H1 (cell line): ENCODE results near the gene PPP1R27. TPM values are rescaled to one million over a fixed set of nuclear protein-coding genes. Genes with fewer than 3 reads are reported as not detected.

ENCODE experiments used
- CTCF ChIA-PET: fragments of 300-600 bp; sonication (Branson Sonifier 250); formaldehyde crosslinking; loops from one replicate; lab custom pipeline; 2021; ENCODE audit not compliant: partially characterized antibody; lab: Charles Lee
- POLR2A ChIA-PET: fragments of 300-600 bp; sonication (Branson Sonifier 250); formaldehyde crosslinking; loops from one replicate; lab custom pipeline; 2021; ENCODE audit warnings: inconsistent platforms; ENCODE audit not compliant: partially characterized antibody; lab: Charles Lee
- DNase-seq, 2 experiments: peaks; one replicate each; pipeline versions ENCODE4 v3.0.0 to v3.0.0-alpha.2; 2010 to 2022; ENCODE audit warnings: low spot score in 2 of 2, low read depth in 1 of 2, mixed read lengths in 1 of 2
- FAIRE-seq: peaks from 2 replicates; lab custom pipeline; 2011; peaks lifted over from hg19 to GRCh38; lab: Jason Lieb, UNC
- H2AFZ ChIP-seq: 2 replicates; pipeline ENCODE4 v1.8.1; 2012; ENCODE audit warnings: low read length, inconsistent platforms
- H2AK5ac ChIP-seq: 2 replicates; pipeline ENCODE4 v1.6.1; 2013; ENCODE audit warnings: low read depth, low read length
- H2BK120ac ChIP-seq: replicated peaks from 2 replicates; pipeline ENCODE3; 2013; ENCODE audit warnings: low read depth, low read length, inconsistent platforms
- H2BK12ac ChIP-seq: 2 replicates; pipeline ENCODE4 v1.6.1; 2013; ENCODE audit warnings: low read depth, low read length
- H2BK15ac ChIP-seq: 2 replicates; pipeline ENCODE4 v1.6.1; 2013; ENCODE audit warnings: low read length
- H2BK20ac ChIP-seq: 2 replicates; pipeline ENCODE4 v1.6.1; 2013; ENCODE audit warnings: low read length
- H2BK5ac ChIP-seq: 2 replicates; pipeline ENCODE4 v1.6.1; 2013; ENCODE audit warnings: low read depth, low read length
- H3K14ac ChIP-seq: 2 replicates; pipeline ENCODE4 v1.6.1; 2013; ENCODE audit warnings: inconsistent platforms; ENCODE audit not compliant: insufficient read length
- H3K18ac ChIP-seq: 2 replicates; pipeline ENCODE4 v1.6.1; 2013; ENCODE audit warnings: low read length; ENCODE audit errors: extremely low read depth
- H3K23ac ChIP-seq: 2 replicates; pipeline ENCODE4 v1.6.1; 2013; ENCODE audit warnings: inconsistent platforms; ENCODE audit not compliant: insufficient read length
- H3K23me2 ChIP-seq: 2 replicates; pipeline ENCODE4 v1.6.1; 2013; ENCODE audit warnings: low read depth, low read length
- H3K27ac ChIP-seq: 2 replicates; pipeline ENCODE4 v1.6.1; 2011; ENCODE audit warnings: low read depth, low read length, inconsistent platforms
- H3K27me3 ChIP-seq, 4 experiments: replicated peaks in 1 of 4; 1 replicate in 1 of 4; 2 replicates in 3 of 4; pipeline versions ENCODE4 v1.6.1 to v1.8.1; 2011 to 2013; ENCODE audit warnings: low read length in 3 of 4, mild to moderate bottlenecking in 3 of 4, inconsistent platforms in 2 of 4, mixed read lengths in 2 of 4, moderate library complexity in 1 of 4; ENCODE audit not compliant: control insufficient read depth in 3 of 4, insufficient read depth in 3 of 4; ENCODE audit errors: extremely low read depth in 1 of 4
- H3K36me3 ChIP-seq, 4 experiments: 2 replicates each; pipeline versions ENCODE4 v1.6.1 to v1.8.1; 2011 to 2013; ENCODE audit warnings: mild to moderate bottlenecking in 4 of 4, low read length in 3 of 4, moderate library complexity in 2 of 4, control low read depth in 1 of 4, inconsistent platforms in 1 of 4; ENCODE audit not compliant: insufficient read depth in 4 of 4, control insufficient read depth in 2 of 4
- H3K4ac ChIP-seq: replicated peaks from 2 replicates; pipeline ENCODE3; 2013; ENCODE audit warnings: low read length, low read depth, mixed read lengths, inconsistent platforms; ENCODE audit not compliant: insufficient read length
- H3K4me1 ChIP-seq, 4 experiments: replicated peaks in 1 of 4; 1 replicate in 1 of 4; 2 replicates in 3 of 4; pipeline versions ENCODE4 v1.6.1 to v1.8.1; 2011 to 2013; ENCODE audit warnings: low read length in 3 of 4, inconsistent platforms in 2 of 4, mixed read lengths in 1 of 4; ENCODE audit not compliant: insufficient read depth in 4 of 4, control insufficient read depth in 3 of 4
- H3K4me2 ChIP-seq, 2 experiments: 2 replicates each; pipeline versions ENCODE4 v1.6.1 to v1.8.1; 2011 to 2013; ENCODE audit warnings: low read depth in 2 of 2, low read length in 2 of 2, control low read depth in 1 of 2, inconsistent platforms in 1 of 2, mild to moderate bottlenecking in 1 of 2; ENCODE audit not compliant: insufficient read depth in 1 of 2
- H3K4me3 ChIP-seq, 4 experiments: fragments of 200-600, 300-600 bp in 1 of 4; sonication (generic), shearing (Covaris generic), sonication (Bioruptor Twin) in 1 of 4; 2 replicates each; pipeline versions ENCODE4 v1.5.1 to v1.8.1; 2011 to 2016; ENCODE audit warnings: low read length in 4 of 4, low read depth in 3 of 4, control low read depth in 2 of 4, inconsistent platforms in 2 of 4, mild to moderate bottlenecking in 2 of 4, mixed read lengths in 1 of 4, moderate library complexity in 1 of 4; ENCODE audit not compliant: insufficient read depth in 2 of 4; ENCODE audit errors: extremely low read depth in 1 of 4
- H3K56ac ChIP-seq: replicated peaks from 2 replicates; pipeline ENCODE3; 2013; ENCODE audit warnings: low read depth, mild to moderate bottlenecking, mixed read lengths, low read length, inconsistent platforms; ENCODE audit not compliant: insufficient read length
- H3K79me1 ChIP-seq: 2 replicates; pipeline ENCODE4 v1.6.1; 2013; ENCODE audit warnings: low read depth, low read length, control low read depth
- H3K79me2 ChIP-seq, 2 experiments: 2 replicates each; pipeline versions ENCODE4 v1.6.1 to v1.8.1; 2012 to 2013; ENCODE audit warnings: low read length in 2 of 2, mild to moderate bottlenecking in 2 of 2, inconsistent platforms in 1 of 2; ENCODE audit not compliant: insufficient read depth in 2 of 2, control insufficient read depth in 1 of 2
- H3K9ac ChIP-seq, 4 experiments: replicated peaks in 1 of 4; 1 replicate in 1 of 4; 2 replicates in 3 of 4; pipeline versions ENCODE4 v1.6.1 to v1.8.1; 2011 to 2013; ENCODE audit warnings: low read depth in 3 of 4, low read length in 3 of 4, control low read depth in 2 of 4, mild to moderate bottlenecking in 2 of 4, moderate library complexity in 2 of 4, inconsistent platforms in 1 of 4; ENCODE audit errors: extremely low read depth in 1 of 4
- H3K9me3 ChIP-seq, 2 experiments: 2 replicates each; pipeline versions ENCODE4 v1.6.1 to v1.8.1; 2012 to 2013; ENCODE audit warnings: mild to moderate bottlenecking in 2 of 2, moderate library complexity in 2 of 2, control low read depth in 1 of 2, inconsistent platforms in 1 of 2, low read depth in 1 of 2, low read length in 1 of 2, mixed read lengths in 1 of 2; ENCODE audit not compliant: insufficient read depth in 2 of 2
- H4K20me1 ChIP-seq, 2 experiments: replicated peaks in 1 of 2; 2 replicates each; pipeline versions ENCODE3 to v1.8.1; 2011 to 2013; ENCODE audit warnings: inconsistent platforms in 2 of 2, low read length in 2 of 2, mild to moderate bottlenecking in 1 of 2; ENCODE audit not compliant: insufficient read depth in 2 of 2, control insufficient read depth in 1 of 2
- H4K5ac ChIP-seq: 2 replicates; pipeline ENCODE4 v1.6.1; 2013; ENCODE audit warnings: low read length, low read depth, mixed read lengths, inconsistent platforms; ENCODE audit not compliant: insufficient read length
- H4K8ac ChIP-seq: 2 replicates; pipeline ENCODE4 v1.8.0; 2013; ENCODE audit warnings: mild to moderate bottlenecking, moderate library complexity, low read length, inconsistent platforms; ENCODE audit not compliant: insufficient read depth; ENCODE audit errors: extremely low read depth
- H4K91ac ChIP-seq: replicated peaks from 2 replicates; pipeline ENCODE3; 2013; ENCODE audit warnings: low read length, mixed read lengths, inconsistent platforms; ENCODE audit not compliant: insufficient read length
- CHD2 ChIP-seq: IDR thresholded peaks from 2 replicates; pipeline ENCODE4 v1.6.1; 2012; ENCODE audit warnings: low read length, improper control_type of control experiment
- CREB1 ChIP-seq: IDR thresholded peaks from 2 replicates; pipeline ENCODE4 v1.6.1; 2012; ENCODE audit warnings: inconsistent platforms
- CTBP2 ChIP-seq: IDR thresholded peaks from 2 replicates; pipeline ENCODE4 v1.7.0; 2011; ENCODE audit warnings: borderline replicate concordance, mild to moderate bottlenecking, moderate library complexity, mixed read lengths, low read length; ENCODE audit not compliant: insufficient read depth, insufficient read length
- EGR1 ChIP-seq: IDR thresholded peaks from 2 replicates; pipeline ENCODE4 v1.6.1; 2011; ENCODE audit warnings: low read depth, low read length, borderline replicate concordance
- EP300 ChIP-seq, 2 experiments: IDR thresholded peaks; 1 replicate in 1 of 2; 2 replicates in 1 of 2; pipeline ENCODE4 v1.6.1; 2011 to 2012; ENCODE audit warnings: low read depth in 2 of 2, low read length in 2 of 2, mild to moderate bottlenecking in 2 of 2, borderline replicate concordance in 1 of 2, inconsistent platforms in 1 of 2, moderate library complexity in 1 of 2
- HDAC6 ChIP-seq: IDR thresholded peaks from one replicate; pipeline ENCODE4 v1.7.1; 2012; ENCODE audit warnings: low read depth, mild to moderate bottlenecking, inconsistent platforms, low read length, moderate library complexity
- JUN ChIP-seq: IDR thresholded peaks from 2 replicates; pipeline ENCODE4 v1.6.1; 2011; ENCODE audit warnings: low read depth, mild to moderate bottlenecking, improper control_type of control experiment, low read length
- KDM1A ChIP-seq: fragments of 200-600, 300-600 bp; sonication (generic); IDR thresholded peaks from 2 replicates; pipeline ENCODE4 v1.7.1; 2016; ENCODE audit warnings: mild to moderate bottlenecking, low read length, borderline replicate concordance
- KDM5A ChIP-seq: fragments of 200-600 bp; IDR thresholded peaks from 2 replicates; pipeline ENCODE4 v1.7.1; 2012; ENCODE audit warnings: mild to moderate bottlenecking, low read length, inconsistent platforms, mixed read lengths
- MAX ChIP-seq: IDR thresholded peaks from 2 replicates; pipeline ENCODE4 v1.6.1; 2012; ENCODE audit warnings: inconsistent platforms
- NRF1 ChIP-seq: IDR thresholded peaks from 2 replicates; pipeline ENCODE4 v1.6.1; 2011; ENCODE audit warnings: mild to moderate bottlenecking, low read depth, low read length, improper control_type of control experiment
- PHF8 ChIP-seq: fragments of 200-600 bp; sonication (generic); conservative IDR thresholded peaks from 2 replicates; pipeline ENCODE4 v1.7.1; 2012; ENCODE audit warnings: low read depth, mild to moderate bottlenecking, inconsistent platforms, low read length, moderate library complexity
- POLR2AphosphoS5 ChIP-seq: IDR thresholded peaks from 2 replicates; pipeline ENCODE4 v1.6.1; 2011; ENCODE audit warnings: low read depth, low read length
- TEAD4 ChIP-seq: IDR thresholded peaks from 2 replicates; pipeline ENCODE4 v1.6.1; 2012; ENCODE audit warnings: low read depth, low read length, inconsistent platforms, mixed read lengths
- whole genome bisulfite sequencing, 2 experiments: shearing (Covaris generic) in 1 of 2; methylation state at CpG; one replicate each; pipeline versions ENCODE4 v1.1.6 to v1.1.7; 2013 to 2015; ENCODE audit warnings: low lambda C conversion rate in 2 of 2, mixed read lengths in 2 of 2, inconsistent platforms in 1 of 2, low coverage in 1 of 2, missing lambda C conversion rate in 1 of 2; ENCODE audit not compliant: insufficient replicate concordance in 2 of 2, insufficient coverage in 1 of 2, insufficient read length in 1 of 2; ENCODE audit errors: extremely low coverage in 1 of 2, missing lambda C conversion rate in 1 of 2; 5-methylcytosine and 5-hydroxymethylcytosine counted together
- polyA plus RNA-seq, 7 experiments: library from polyadenylated mRNA; depleted of rRNA in 3 of 7; stranded (reverse) in 5 of 7; unstranded in 2 of 7; fragments of >200 nt in 5 of 7; fragments of 200-250 nt in 2 of 7; gene quantifications; 1 replicate in 5 of 7; 2 replicates in 1 of 7; 4 replicates in 1 of 7; pipeline versions ENCODE4 v1.2.1 to v1.2.3, GENCODE V29; 2011 to 2013; ENCODE audit warnings: missing spikeins in 2 of 7, mixed read lengths in 2 of 7
- total RNA-seq: library from RNA; stranded (reverse); fragmentation: NEBNext Ultra II Directional; extraction: Animal tissue kit (Norgen Biotek cat#: 25700); gene quantifications from 2 replicates; pipeline ENCODE4 v1.2.1, GENCODE V29; 2021

Gene PPP1R27
- total and polyA plus RNA-seq, 2 of the 8 experiments (the other 6 are each of a cell fraction or from before 2014, with no cell fraction given): 0.27 TPM; not detected in 1

- DNase-seq (no peak), FAIRE-seq (no peak)
- Histone ChIP-seq H2BK20ac (no peak overlapping the region), H4K8ac (no peak overlapping the region), H3K56ac (no peak overlapping the region), H3K36me3 (peaks cover 12 to 48% (median 34%) of the 10 kb centered on the region in 4 experiments), H3K79me1 (no peaks in the 10 kb centered on the region), H3K18ac (no peak overlapping the region), H2BK15ac (no peak overlapping the region), H3K27ac (no peak overlapping the region), H3K4me1 (peaks cover 0 to 3% (median 0%) of the 10 kb centered on the region in 4 experiments; a peak in 2 of 7 replicates), H2AK5ac (no peak overlapping the region), H2AFZ (no peak overlapping the region), H4K20me1 (peaks cover 2 to 13% of the 10 kb centered on the region in 2 experiments), H3K23me2 (no peaks in the 10 kb centered on the region), H3K27me3 (no peaks in the 10 kb centered on the region; a peak in 2 of 7 replicates), H3K23ac (no peak overlapping the region), H4K5ac (no peak overlapping the region), H3K4me3 (no peak overlapping the region), H4K91ac (no peak overlapping the region), H3K14ac (no peak overlapping the region), H2BK5ac (no peak overlapping the region), H3K4ac (no peak overlapping the region), H3K9ac (no peak overlapping the region; a peak in 1 of 7 replicates), H3K4me2 (no peak overlapping the region), H3K79me2 (no peaks in the 10 kb centered on the region), H3K9me3 (no peaks in the 10 kb centered on the region), H2BK12ac (no peak overlapping the region), H2BK120ac (no peak overlapping the region)
- ChIA-PET CTCF (interaction anchor here (0.7 to 1.9 kb wide), 6 partner anchors 10 to 77 kb away, joined by 3 to 8 read pairs (median 4); no protein-coding TSS in a partner anchor), POLR2A (interaction anchor here (0.9 to 5.7 kb wide), 7 partner anchors 9 to 142 kb away, joined by 3 to 37 read pairs (median 4); partner anchors contain the start of genes MCRIP1 and PPP1R27)
- WGBS, 2 experiments: 98% methylated on average over 13 of the region's 14 CpGs; no CpG with 5 or more reads in 1 of the 2 experiments
- TF ChIP-seq CREB1 (no peak), JUN (no peak), EP300 (IDR thresholded peaks at IDR 0.05; ENCODE audit: borderline replicate concordance in 1 of 2, low read depth in 2 of 2, low read length in 2 of 2) (no peak), KDM1A (no peak), PHF8 (no peak), POLR2AphosphoS5 (no peak), CHD2 (no peak), NRF1 (no peak), CTBP2 (no peak), EGR1 (no peak), KDM5A (no peak), HDAC6 (no peak), TEAD4 (no peak), MAX (no peak)
These were observed 9.5 kb upstream of the PPP1R27 start for GRCh38 chr17:81844327-81844851.
